GM19438 (cell line): ENCODE data around the gene WDR5.

Experiments
- ATAC-seq: cut with Tn5 transposase; IDR thresholded peaks from one replicate; pipeline ENCODE4 v1.9.1; 2021; ENCODE audit warnings: low read depth; ENCODE audit not compliant: unreplicated experiment

The WDR5 gene

GRCh38 chr9:134157378-134157885, 21.6 kb downstream of the WDR5 start:
- ATAC-seq = no peak

- ATAC-seq = no peak
These were observed 22.4 kb downstream of the WDR5 start for GRCh38 chr9:134158242-134158641.

GRCh38 chr9:134158753-134159392, 23.0 kb downstream of the WDR5 start:
- ATAC-seq = no peak

GRCh38 chr9:134159566-134160245, 23.8 kb downstream of the WDR5 start:
- no peak for ATAC-seq

GRCh38 chr9:134161647-134162046, 25.8 kb downstream of the WDR5 start:
- ATAC-seq = no peak

GRCh38 chr9:134162212-134162775, 26.4 kb downstream of the WDR5 start:
- ATAC-seq = no peak

GRCh38 chr9:134162926-134163370, 27.1 kb downstream of the WDR5 start:
- ATAC-seq = no peak

GRCh38 chr9:134163371-134164196, 27.7 kb downstream of the WDR5 start:
- no peak for ATAC-seq

GRCh38 chr9:134164879-134165278, 29.0 kb downstream of the WDR5 start:
- no peak for ATAC-seq

- ATAC-seq = no peak
These were observed 29.8 kb downstream of the WDR5 start for GRCh38 chr9:134165357-134166315.

- no peak for ATAC-seq
These were observed 30.5 kb downstream of the WDR5 start for GRCh38 chr9:134166374-134166773.

- ATAC-seq = no peak
These were observed 31.6 kb downstream of the WDR5 start for GRCh38 chr9:134167530-134167931.

GRCh38 chr9:134168757-134169550, 33.1 kb downstream of the WDR5 start:
- no peak for ATAC-seq

- no peak for ATAC-seq
These were observed 34.0 kb downstream of the WDR5 start for GRCh38 chr9:134169724-134170401.

- ATAC-seq = no peak
These were observed 34.8 kb downstream of the WDR5 start for GRCh38 chr9:134170532-134171315.

- no peak for ATAC-seq
These were observed 35.7 kb downstream of the WDR5 start for GRCh38 chr9:134171316-134172197.
